RKO (cell line): ENCODE data around the gene MTURN.
A peak's percentile ranks its signal among the peaks of the same experiment; 100 is the strongest.
"Not testable (repeated sequence)": the region's sequence is repeated elsewhere in the genome, so short reads cannot be mapped to it uniquely, and the experiment has no call there.

Experiments
- DNase-seq: peaks from one replicate; pipeline ENCODE4 v3.0.0-alpha.2; 2016; ENCODE audit warnings: low spot score

Gene MTURN

DNA sequence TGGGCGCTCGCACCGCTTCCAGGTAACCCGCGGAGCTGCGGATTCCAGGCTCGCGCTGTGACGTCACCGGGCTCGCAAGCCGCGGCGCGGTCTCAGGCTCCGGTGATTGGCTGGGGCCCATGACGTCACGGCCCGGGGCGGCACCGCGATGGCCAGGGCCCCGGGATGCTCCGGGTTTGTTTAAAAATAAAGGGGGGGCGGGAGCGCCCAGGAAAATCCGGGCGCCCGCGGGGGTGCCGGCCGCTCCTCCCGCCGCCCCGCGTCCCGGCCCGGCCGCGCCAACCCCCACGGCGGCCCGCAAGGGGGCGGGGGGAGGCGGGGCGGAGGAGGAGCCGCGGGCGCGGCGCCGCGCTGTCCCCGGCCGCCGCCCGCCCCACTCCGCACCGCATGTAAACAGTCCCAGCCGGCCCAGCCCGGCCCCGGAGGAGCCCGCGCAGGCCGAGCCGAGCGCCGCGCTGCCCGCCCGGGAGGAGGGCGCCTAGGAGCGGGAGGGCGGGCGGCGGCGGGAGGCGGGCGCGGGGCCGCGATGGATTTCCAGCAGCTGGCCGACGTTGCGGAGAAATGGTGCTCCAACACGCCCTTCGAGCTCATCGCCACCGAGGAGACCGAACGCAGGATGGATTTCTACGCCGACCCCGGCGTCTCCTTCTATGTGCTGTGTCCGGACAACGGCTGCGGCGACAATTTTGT is at the start of gene MTURN:
Gene MTURN (plus strand): TSS at position 376 of the 690 bp plus-strand sequence. CDS start 151 bp downstream, at position 527.
- peak; percentile 82 for DNase-seq

DNA sequence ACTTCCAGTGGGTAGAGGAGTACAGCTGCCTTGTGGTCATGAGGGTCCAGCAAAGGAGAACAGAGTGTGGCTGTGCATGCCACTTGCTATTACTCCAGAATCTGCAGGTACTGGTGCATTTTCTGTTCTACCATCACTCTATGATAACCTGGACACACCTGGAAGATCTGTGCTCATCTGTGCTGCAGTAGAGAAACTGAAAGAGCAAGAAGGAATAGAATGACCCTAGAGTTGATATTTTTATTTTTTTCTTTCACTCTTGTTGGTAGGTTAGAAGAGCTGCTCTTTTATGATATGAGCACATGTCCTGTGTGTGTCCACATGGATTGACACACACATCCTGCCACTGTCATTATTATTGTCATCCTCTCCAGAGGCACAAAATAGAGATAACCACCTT is 48.3 kb upstream of the MTURN start:
- no peak for DNase-seq

DNA sequence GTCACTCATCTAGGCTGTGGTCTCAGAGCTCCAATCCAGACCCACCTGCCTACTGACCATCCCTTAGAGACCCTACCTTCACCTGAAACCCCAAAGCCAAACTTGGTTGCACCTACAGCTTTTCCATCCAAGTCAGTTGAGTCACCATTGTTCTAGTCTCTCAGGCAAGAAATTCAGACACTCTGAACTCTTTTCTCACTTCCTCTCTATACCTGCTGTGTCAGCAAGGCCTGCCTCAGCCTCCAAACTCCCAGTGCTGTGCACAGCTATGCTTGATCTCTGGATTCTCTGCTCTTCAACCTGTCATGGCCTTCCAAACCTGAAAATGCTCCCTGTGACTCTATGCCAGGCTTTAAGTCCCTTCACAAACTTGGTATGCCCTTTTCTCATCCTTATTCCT is 47.4 kb upstream of the MTURN start:
- DNase-seq = no peak

DNA sequence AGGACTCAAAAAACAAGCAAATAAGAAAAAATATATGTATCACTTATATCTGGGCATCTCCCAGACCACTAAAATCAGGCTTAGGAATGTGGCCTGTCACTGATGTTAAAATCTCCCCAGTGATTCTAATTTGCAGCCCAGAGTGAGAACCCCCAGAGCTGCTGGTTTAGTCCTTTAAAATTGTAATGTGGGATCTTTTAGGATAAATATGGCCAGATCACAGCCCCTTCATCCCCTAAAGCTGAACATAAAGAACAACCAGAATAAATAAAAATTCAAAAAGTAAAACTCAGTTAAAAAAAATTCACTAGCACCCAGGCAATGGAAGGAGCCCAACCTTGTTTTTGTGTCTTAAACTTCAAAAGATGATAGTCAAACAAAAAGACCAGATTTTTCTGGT is 46.4 kb upstream of the MTURN start:
- DNase-seq = no peak

DNA sequence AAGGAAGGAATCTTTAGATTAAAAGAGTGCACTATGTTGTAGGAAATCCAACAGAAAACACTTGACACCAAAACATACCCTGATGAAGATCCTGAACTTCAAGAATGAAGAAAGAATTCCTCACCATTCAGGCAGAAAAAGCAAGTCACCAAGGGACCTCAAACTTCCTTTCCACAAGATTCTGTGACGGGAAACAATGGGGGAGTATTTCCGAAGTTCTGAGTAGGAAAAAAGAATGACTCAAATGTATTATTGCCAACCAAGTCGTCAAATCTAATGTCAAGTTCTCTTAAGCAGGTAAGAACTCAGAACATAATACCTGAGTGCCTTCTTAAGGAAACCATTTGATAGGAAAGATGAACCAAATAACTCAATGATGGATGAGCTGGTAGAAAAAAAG is 44.7 kb upstream of the MTURN start:
- DNase-seq = no peak

DNA sequence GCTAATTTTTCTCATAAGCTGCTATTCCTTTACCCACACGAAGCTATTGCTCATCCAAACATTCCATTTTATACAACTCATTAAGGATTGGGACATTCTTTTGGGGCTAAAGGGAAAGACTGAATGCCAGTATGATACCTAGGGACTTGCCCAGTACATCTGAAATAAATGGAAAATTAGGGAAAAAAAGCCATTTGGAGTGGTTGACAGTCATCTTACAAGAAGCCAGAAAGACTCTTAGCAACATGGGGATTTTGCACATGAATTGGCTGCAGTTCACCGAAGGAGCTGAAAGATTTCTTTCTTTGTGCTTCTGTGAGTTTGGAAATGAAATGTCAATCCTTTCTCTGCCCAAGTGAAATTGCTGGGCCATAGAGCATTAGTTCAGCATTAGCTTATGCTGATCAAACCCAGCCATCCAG is 43.3 kb upstream of the MTURN start:
- peak; percentile 15 for DNase-seq

DNA sequence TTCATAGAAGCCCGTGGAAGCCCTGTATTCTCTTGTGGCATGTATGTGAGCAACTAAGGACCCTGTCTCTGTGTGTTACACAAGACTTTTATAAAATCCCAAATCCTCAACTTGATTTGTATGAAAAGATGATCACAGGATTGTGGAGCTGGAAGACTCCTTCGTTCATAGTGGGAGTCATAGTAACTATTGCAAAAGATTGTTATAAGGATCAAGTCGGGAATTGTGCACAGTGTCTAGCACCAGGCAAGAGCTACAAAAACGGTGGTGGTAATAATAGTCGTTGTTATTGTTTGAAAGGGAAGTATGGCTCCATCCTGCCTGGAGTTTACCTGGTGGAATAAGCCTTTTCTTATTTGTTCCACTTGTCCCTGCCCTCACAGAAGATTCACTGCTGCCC is 42.8 kb upstream of the MTURN start:
- DNase-seq = no peak

DNA sequence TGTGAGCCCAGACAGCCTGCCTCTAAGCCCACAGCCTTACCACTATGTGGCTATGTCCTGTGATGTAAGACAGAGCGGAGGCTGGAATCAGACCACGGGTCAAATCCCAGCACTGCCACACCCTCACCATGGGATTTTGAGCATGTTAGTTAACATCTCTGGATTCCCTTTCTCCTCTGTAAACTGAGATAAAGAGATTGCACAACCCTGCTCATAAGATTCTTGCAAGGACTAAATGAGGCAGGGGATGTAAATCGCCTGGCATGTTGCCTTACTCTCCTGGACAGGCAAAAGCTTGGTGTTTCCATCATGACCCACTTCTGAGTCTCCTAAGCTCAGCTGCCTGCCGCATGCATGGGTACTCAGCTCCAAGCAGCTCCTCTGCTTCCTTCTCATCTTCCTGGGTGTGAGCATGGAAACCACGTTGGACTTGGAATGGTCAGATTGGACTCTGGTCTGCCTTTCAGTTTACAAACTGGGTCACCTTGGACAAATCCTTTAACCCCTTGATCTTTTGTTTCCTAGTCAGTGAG is 41.3 kb upstream of the MTURN start:
- no peak for DNase-seq

DNA sequence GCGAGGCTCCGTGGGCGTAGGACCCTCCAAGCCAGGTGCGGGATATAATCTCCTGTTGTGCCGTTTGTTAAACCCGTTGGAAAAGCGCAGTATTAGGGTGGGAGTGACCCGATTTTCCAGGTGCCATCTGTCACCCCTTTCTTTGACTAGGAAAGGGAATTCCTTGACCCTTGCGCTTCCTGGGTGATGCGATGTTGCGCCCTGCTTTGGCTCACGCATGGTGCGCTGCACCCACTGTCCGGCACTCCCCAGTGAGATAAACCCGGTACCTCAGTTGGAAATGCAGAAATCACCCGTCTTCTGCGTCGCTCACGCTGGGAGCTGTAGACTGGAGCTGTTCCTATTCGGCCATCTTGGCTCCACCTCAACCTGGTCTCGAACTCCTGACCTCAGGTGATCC is 36.2 kb upstream of the MTURN start:
- DNase-seq = not testable (repeated sequence)

DNA sequence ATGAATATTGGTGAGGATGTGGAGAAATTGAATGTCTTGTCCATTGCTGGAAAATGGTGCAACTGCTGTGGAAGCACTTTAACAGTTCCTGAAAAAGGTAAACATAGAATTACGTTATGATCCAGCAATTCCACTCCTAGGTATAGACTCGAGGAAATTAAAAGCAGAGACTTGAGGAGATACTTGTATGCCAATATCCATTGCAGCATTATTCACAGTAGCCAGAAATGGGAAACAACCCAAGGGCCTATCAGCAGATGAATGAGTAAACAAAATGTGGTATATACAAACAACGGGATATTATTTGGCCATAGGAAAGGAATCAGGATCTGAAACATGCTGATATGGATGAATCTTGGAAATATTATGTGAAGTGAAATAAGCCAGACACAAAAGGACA is 32.5 kb upstream of the MTURN start:
- no peak for DNase-seq

DNA sequence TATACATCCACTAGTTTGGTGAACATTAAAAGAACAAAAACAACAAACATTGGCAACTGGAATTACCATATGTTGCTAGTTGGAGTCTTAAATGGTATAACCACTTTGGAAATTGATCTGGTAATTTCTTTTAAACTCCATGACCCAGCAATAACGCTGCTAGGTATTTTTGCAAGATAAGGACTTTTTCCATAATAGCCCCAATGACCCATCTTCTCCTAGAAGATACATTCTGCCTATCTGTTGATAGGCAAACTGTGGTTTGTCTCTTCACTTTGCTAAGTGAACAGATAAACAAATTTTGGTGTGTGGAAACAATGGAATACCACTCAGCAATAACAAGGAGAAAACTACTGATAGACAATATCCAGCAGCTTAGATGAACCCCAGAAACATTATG is 30.6 kb upstream of the MTURN start:
- no peak for DNase-seq

DNA sequence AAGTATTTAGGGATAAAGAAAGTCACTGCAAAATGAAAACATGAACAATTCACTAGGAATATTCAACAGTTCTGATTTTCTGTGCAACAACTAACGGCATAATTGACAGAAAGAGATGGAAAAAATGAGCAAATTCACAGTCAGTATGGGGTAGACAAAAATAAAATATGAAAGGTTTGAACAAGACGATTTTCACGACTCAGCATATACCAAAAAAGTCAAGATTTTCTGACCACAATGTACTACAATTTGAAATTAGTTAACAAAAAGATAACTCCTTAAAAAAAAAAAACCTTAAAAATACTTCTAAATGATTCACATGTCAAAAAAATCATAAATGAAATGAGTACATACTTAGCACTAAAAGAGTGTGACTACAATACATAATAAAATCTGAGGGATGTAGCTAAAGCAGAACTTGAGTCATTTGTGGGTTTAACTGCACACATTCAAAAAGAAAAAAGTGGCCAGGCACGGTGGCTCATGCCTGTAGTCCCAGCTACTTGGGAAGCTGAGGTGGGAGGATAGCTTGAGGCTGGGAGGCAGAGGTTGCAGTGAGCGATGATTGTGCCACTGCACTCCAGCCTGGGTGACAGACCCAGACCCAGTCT is 22.6 kb upstream of the MTURN start:
- DNase-seq = no peak

DNA sequence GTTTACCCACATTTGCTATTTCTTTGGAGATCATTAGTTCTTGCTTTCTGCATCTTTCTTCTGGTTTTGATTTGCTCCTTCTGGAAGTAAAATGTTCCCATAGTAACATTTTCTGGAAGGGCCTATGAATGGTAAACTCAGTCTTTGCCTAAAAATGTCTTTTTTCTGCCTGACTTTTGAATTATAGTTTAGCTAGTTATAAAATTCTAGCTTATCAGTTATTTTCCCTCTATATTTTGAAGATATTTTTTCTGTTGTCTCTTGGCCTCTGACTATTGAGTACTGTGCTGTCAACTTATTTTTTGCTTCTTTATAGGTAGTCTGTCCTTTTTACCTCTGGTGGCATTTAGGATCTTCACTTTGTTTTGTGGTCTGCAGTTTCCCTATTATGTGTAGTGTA is 21.6 kb upstream of the MTURN start:
- DNase-seq = no peak

DNA sequence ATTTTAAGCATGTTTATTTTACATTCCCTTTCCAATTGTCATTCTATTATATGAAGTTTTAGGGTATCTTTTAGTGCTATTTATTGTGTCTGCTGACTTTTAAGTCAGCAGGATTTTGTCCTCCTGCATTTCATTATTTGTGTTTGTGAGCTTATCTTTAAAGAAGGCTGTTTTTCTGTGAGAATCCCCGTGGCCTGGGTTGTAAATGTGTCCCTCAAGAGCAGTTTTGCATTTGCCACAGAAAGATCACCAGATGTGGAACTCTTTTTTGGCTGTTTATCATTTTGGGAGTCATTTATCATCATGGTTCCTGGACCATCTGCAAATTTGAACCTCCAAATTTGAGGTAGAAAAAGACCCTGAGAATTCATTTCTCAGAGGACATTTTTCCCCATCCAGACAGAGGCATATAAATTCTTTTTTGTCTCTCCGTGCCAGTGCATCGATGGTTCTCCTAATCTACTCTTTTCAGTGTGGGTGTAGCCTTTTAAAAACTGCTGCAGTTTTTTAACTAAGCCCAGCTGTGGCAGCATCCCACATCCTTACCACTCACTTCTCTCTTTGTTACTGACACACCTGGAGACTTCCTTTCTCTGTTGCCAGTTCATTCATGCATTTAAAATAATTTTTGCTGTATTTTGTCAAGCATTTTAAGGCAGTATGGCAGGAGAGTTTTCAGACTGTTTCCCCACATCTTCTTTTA is 20.1 kb upstream of the MTURN start:
- DNase-seq = no peak

DNA sequence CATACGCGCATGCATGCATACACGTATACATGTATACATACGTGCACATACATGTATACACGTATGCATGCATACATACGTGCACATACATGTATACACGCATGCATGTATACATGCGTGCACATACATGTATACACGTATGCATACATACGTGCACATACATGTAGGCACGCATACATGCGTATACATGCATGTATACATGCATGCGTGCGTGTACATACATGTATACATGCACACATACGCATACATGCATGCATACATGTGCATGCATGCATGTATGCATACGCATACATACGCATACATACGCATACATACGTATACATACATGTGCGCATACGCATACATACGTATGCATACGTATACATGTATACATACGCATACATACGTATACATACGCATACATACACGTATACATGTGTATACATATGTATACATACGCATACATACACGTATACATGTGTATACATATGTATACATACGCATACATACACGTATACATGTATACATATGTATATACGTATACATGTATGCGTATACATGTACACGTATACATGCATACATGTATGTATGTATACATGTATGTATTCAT is 19.0 kb upstream of the MTURN start:
- DNase-seq = no peak

DNA sequence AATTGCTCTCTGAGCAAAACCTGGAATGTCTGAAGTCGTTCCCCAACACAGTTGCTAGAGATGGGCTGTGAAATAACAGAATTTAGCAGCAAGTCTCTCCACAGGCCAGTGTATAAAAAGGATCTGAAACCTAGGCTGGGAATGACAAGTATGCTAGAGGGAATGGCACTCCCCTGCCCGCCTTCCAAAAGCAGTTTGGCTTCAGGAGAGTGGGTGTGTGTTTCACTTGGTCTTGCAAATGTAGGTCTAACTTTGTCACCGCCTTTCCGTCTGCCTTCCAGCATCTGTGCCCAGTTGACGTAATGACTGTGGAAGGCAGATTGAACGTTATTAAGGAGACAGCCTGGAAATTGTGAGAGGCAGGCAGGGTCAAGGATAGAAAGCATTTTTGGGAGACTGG is 18.0 kb upstream of the MTURN start:
- DNase-seq = no peak

DNA sequence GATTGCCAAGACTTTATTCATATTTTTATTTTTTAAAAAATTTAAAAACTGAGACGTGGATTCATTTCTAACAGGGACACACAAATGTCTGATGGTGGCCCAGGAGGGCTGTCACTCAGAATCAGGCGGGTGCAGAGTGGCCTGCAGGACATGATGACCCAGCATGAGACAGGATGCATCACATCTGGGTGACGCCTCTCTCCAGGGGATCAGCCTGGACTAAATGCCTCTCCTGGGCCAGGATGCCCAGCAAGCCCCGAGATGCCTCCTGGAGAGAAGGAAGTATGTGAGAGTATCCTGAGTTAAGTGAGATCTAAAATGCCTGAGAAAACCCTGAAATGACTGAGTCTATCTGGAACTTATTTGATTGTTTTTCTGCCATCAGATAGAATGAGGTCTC is 16.9 kb upstream of the MTURN start:
- DNase-seq = no peak

DNA sequence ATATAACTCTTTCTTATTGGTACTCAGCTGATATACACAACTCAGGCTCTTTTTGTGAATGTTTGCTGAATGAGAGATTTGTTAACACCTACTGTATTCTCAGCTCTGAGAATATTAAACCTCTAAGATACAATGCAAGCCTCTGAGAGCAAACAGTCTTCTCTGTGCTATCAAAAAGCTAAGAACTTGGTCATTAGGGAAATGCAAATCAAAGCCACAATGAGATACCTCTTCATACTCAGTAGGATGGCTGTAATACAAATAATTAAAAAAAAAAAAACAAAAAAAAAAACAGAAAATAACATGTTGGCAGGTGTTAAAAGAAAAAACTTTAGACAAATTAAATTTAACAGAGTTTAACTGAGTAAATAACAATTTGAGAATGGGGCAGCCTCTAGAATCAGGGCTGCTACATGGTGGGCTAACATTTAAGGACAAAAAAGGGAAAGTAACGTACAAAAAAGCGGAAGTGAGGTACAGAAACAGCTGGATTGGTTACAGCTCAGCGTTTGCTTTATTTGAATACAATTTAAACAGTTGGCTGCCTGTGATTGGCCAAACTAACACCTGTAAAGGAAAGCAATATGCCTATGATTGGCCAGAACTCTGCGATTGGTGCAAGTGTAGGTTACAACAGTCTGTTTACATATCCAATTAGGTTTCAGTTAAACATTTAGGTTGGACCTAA is 14.8 kb upstream of the MTURN start:
- no peak for DNase-seq

DNA sequence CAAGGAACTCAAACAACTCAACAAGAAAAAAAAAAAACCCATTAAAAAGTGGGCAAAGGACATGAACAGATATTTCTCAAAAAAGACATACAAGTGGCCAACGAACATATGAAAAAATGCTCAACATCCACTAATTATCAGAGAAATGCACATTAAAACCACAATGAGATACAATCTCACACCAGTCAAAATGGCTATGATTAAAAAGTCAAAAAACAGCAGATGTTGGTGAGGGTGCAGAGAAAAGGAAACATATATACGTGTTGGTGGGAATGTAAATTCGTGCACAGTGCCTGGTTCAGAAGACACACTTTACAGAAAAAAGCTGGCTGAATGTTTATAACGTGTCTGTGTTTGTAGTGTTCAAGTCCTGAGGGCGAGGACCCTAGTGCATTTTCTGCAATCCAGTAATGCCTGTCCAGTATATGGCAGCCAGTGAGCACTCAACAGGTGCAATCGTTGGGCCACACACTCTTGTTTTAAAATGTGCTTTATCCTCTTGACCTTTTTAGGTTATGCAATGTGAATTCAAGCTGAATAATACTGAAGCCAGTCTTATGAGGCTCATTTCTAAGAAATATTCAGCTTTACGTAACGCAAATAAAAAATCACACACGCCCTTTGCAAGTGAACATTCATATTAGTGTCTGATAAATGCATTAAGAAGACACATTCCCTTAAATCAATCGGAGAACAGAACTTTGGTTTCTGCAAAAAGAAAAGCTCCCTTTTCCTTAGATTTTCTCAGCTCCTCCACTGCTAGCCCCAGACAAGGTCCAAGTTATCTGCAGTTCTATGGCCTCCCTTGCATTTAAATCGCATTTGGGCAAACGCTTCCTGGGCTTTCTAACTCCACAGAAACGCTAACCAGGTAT is 813 bp upstream of the MTURN start:
- DNase-seq = no peak

DNA sequence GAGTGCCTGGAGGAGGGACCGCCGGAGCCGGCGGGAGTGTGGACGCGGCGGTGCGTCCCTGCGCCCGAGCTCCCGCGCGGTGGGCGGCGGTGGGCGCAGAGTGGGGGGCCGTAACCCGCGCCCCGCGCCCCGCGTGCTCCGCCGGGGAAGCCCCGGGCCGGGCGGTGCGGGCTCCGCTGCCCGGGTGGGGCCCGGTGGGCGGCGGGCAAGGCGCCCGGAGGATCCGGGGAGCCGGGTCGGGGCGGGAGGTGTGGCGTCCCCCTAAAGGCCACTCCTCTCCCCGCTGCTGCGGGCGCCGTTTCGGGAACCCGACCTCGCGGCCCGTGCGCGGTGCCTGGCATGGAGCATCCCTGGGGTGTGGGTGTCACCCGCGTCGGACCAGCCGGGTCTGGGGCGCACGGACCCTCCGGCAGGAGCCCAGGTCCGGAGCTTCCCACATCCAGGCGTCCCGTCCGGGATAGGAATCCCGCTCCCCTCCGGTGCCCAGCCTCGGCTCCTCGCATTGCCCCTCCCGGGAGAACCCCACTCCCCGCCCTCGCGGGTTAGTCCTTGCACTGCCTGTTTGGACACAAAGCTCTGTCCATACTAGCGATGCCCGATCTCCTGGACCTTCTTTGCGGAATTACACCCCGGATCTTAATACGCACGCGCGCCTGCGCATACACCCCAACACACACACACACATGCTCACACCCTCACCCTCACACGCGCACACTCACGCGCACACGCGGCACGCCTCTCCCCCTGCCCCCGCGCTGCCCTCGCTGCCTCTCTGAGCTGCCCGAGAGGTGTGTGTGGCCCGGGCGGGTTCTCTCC is 723 bp downstream of the MTURN start:
- DNase-seq = peak; percentile 84
